Fibroblast of mammary gland (primary cell): ENCODE data around the gene PGBD2.
"Not testable (repeated sequence)": the region's sequence is repeated elsewhere in the genome, so short reads cannot be mapped to it uniquely, and the experiment has no call there.

Experiments used
- DNase-seq: peaks from one replicate; pipeline ENCODE4 v3.0.0-alpha.2; 2010; ENCODE audit warnings: low read depth
- H3K4me3 ChIP-seq: 2 replicates; pipeline ENCODE4 v1.5.1; 2011; ENCODE audit warnings: low read depth, mild to moderate bottlenecking, low read length, moderate library complexity; ENCODE audit not compliant: control insufficient read depth

PGBD2 gene

DNA sequence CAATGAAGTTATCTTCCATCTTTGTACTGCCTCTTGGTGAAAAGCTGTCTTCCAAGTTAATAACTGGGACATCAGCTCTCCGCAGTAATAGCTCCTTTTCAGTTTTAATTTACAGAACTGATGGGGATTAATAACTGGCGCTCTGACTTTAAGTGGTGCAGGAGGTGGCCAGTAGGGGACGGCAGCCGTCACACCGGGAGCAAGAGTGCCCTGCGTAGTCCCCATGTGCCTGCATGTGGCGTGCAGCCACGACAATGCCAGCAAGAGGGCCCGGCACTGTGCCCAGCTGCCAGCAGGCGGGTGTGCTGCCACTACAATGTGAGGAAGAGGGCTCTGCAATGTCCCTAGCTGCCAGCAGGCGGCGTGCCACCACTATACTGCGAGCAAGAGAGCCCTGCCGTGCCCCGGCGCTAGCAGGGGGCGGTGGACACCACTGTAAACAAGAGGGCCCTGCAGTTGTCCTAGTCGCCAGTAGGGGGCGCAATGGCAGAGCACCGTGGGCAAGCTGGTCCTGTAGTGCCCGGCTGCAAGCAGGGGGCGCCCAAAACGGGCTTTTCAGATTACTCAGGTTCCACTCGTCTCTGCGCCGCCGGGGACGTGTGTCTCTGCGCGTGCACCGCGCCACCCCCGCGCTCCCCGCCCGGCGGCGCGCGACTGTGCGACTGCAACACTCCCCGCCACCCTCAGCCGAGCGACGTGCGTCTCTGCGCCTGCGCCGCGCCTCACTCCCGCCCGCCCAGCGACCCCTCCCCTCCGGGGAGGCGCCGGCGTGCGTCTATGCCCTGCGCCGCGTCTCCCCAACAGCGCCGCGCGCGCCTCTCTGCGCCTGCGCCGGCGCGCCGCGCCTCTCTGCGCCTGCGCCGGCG lies 38.3 kb downstream of the PGBD2 start:
- H3K4me3 ChIP-seq: not testable (repeated sequence)

DNA sequence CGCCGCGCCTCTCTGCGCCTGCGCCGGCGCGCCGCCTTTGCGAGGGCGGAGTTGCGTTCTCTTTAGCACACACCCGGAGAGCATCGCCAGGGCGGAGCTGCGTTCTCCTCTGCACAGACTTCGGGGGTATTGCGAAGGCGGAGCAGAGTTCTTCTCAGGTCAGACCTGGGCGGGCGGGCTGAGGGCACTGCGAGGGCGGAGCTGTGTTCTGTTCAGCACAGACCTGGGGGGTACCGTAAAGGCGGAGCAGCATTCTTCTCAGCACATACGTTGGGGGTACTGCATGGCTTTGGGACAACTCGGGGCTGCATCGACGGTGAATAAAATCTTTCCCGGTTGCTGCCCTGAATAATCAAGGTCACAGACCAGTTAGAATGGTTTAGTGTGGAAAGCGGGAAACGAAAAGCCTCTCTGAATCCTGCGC lies 39.0 kb downstream of the PGBD2 start:
- not testable (repeated sequence) for H3K4me3 ChIP-seq, DNase-seq

More for the DNA sequence above, 38.3 kb downstream of the PGBD2 start:
- not testable (repeated sequence) for DNase-seq

DNA sequence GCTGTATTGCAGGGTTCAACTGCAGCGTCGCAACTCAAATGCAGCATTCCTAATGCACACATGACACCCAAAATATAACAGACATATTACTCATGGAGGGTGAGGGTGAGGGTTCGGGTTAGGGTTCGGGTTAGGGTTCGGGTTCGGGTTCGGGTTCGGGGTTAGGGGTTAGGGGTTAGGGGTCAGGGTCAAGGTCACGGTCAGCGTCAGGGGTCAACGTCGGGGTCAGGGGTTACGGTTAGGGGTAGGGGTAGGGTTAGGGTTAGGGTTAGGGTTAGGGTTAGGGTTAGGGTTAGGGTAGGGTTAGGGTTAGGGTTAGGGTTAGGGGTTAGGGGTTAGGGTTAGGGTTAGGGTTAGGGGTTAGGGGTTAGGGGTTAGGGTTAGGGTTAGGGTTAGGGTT lies 39.4 kb downstream of the PGBD2 start:
- DNase-seq, H3K4me3 ChIP-seq: not testable (repeated sequence)

DNA sequence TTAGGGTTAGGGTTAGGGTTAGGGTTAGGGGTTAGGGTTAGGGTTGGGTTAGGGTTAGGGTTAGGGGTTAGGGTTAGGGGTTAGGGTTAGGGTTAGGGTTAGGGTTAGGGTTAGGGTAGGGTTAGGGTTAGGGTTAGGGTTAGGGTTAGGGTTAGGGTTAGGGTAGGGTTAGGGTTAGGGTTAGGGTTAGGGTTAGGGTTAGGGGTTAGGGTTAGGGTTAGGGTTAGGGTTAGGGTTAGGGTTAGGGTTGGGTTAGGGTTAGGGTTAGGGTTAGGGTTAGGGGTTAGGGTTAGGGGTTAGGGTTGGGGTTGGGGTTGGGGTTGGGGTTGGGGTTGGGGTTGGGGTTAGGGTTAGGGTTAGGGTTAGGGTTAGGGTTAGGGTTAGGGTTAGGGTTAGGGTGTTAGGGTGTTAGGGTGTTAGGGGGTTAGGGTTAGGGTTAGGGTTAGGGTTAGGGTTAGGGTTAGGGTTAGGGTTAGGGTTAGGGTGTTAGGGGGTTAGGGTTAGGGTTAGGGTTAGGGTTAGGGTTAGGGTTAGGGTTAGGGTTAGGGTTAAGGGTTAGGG lies 39.9 kb downstream of the PGBD2 start:
- DNase-seq, H3K4me3 ChIP-seq: not testable (repeated sequence)
